H9 (cell line): ENCODE data around the gene OPRD1. TPM values are rescaled to one million over a fixed set of nuclear protein-coding genes. Genes with fewer than 3 reads are reported as not detected.

Source experiments
- DNase-seq: peaks from one replicate; pipeline ENCODE4 v3.0.0-alpha.2; 2017
- H2AFZ ChIP-seq: one replicate; pipeline ENCODE4 v1.6.1; 2013; ENCODE audit warnings: mild to moderate bottlenecking, low read length, control low read depth, moderate library complexity
- H2AK5ac ChIP-seq: 2 replicates; pipeline ENCODE4 v1.6.1; 2013; ENCODE audit warnings: low read length, control low read depth, mixed read lengths; ENCODE audit not compliant: insufficient read length
- H2BK120ac ChIP-seq: one replicate; pipeline ENCODE4 v1.6.1; 2013; ENCODE audit warnings: low read depth, mild to moderate bottlenecking, low read length, control low read depth, inconsistent platforms; ENCODE audit not compliant: poor library complexity, severe bottlenecking
- H2BK12ac ChIP-seq: 2 replicates; pipeline ENCODE4 v1.6.1; 2013; ENCODE audit warnings: low read length, control low read depth, mixed read lengths, low read depth; ENCODE audit not compliant: insufficient read length
- H2BK15ac ChIP-seq: 2 replicates; pipeline ENCODE4 v1.6.1; 2013; ENCODE audit warnings: low read depth, low read length, control low read depth
- H2BK20ac ChIP-seq: one replicate; pipeline ENCODE4 v1.6.1; 2013; ENCODE audit warnings: low read depth, mild to moderate bottlenecking, low read length, control low read depth, inconsistent platforms; ENCODE audit not compliant: poor library complexity, severe bottlenecking
- H2BK5ac ChIP-seq: 2 replicates; pipeline ENCODE4 v1.6.1; 2013; ENCODE audit warnings: low read length, control low read depth, mixed read lengths; ENCODE audit not compliant: insufficient read length
- H3K14ac ChIP-seq: 2 replicates; pipeline ENCODE4 v1.6.1; 2013; ENCODE audit warnings: low read length, control low read depth; ENCODE audit not compliant: insufficient read depth
- H3K18ac ChIP-seq: 2 replicates; pipeline ENCODE4 v1.6.1; 2013; ENCODE audit warnings: low read depth, mild to moderate bottlenecking, mixed read lengths, low read length, control low read depth; ENCODE audit not compliant: insufficient read length
- H3K23ac ChIP-seq: 2 replicates; pipeline ENCODE4 v1.6.1; 2013; ENCODE audit warnings: low read length, control low read depth, mixed read lengths, low read depth; ENCODE audit not compliant: insufficient read length
- H3K23me2 ChIP-seq: 2 replicates; pipeline ENCODE4 v1.6.1; 2013; ENCODE audit warnings: low read depth, mild to moderate bottlenecking, mixed read lengths, low read length, control low read depth; ENCODE audit not compliant: insufficient read length, poor library complexity, severe bottlenecking
- H3K27ac ChIP-seq: 2 replicates; pipeline ENCODE4 v1.5.1; 2013; ENCODE audit warnings: low read length, control low read depth, mixed read lengths, low read depth; ENCODE audit not compliant: insufficient read length
- H3K27me3 ChIP-seq: 2 replicates; pipeline ENCODE4 v1.6.1; 2013; ENCODE audit warnings: low read length, control low read depth, inconsistent platforms; ENCODE audit not compliant: insufficient read depth
- H3K4ac ChIP-seq: 2 replicates; pipeline ENCODE4 v1.6.1; 2013; ENCODE audit warnings: low read depth, mild to moderate bottlenecking, control low read depth, inconsistent platforms, low read length, moderate library complexity
- H3K4me1 ChIP-seq: 2 replicates; pipeline ENCODE4 v1.6.1; 2013; ENCODE audit warnings: low read length, control low read depth, inconsistent platforms; ENCODE audit not compliant: insufficient read depth
- H3K4me2 ChIP-seq: 2 replicates; pipeline ENCODE4 v1.6.1; 2013; ENCODE audit warnings: low read length, control low read depth, mixed read lengths; ENCODE audit not compliant: insufficient read length, insufficient read depth
- H3K56ac ChIP-seq: 2 replicates; pipeline ENCODE4 v1.6.1; 2013; ENCODE audit warnings: low read depth, mild to moderate bottlenecking, mixed read lengths, low read length, control low read depth; ENCODE audit not compliant: insufficient read length
- H3K79me1 ChIP-seq: 2 replicates; pipeline ENCODE4 v1.6.1; 2013; ENCODE audit warnings: low read depth, mild to moderate bottlenecking, moderate library complexity, low read length, control low read depth, inconsistent platforms; ENCODE audit not compliant: insufficient read depth, poor library complexity, severe bottlenecking
- H3K79me2 ChIP-seq: 2 replicates; pipeline ENCODE4 v1.6.1; 2013; ENCODE audit warnings: low read length, control low read depth, inconsistent platforms; ENCODE audit not compliant: insufficient read depth
- H3K9ac ChIP-seq: 2 replicates; pipeline ENCODE4 v1.6.1; 2013; ENCODE audit warnings: low read length, control low read depth, mixed read lengths; ENCODE audit not compliant: insufficient read length; ENCODE audit errors: extremely low read depth
- H3K9me3 ChIP-seq: one replicate; pipeline ENCODE4 v1.6.1; 2013; ENCODE audit warnings: low read depth, low read length, inconsistent platforms; ENCODE audit not compliant: control insufficient read depth
- H3T11ph ChIP-seq: one replicate; pipeline ENCODE4 v1.6.1; 2013; ENCODE audit warnings: mild to moderate bottlenecking, low read length, control low read depth, inconsistent platforms
- H4K20me1 ChIP-seq: one replicate; pipeline ENCODE4 v1.6.1; 2013; ENCODE audit not compliant: control insufficient read depth, insufficient read length, insufficient read depth
- H4K5ac ChIP-seq: 2 replicates; pipeline ENCODE4 v1.6.1; 2013; ENCODE audit warnings: low read depth, mild to moderate bottlenecking, mixed read lengths, low read length, control low read depth; ENCODE audit not compliant: insufficient read length
- H4K8ac ChIP-seq: replicated peaks from 2 replicates; pipeline ENCODE4 v1.6.1; 2013; ENCODE audit warnings: low read length, control low read depth, mixed read lengths, low read depth; ENCODE audit not compliant: insufficient read length
- H4K91ac ChIP-seq: 2 replicates; pipeline ENCODE4 v1.6.1; 2013; ENCODE audit warnings: low read depth, mild to moderate bottlenecking, moderate library complexity, mixed read lengths, low read length, control low read depth; ENCODE audit not compliant: insufficient read length
- H3K27ac Mint-ChIP-seq, 3 experiments: 2 replicates in 2 of 3; 3 replicates in 1 of 3; pipeline ENCODE4 v1.8.0; 2020 to 2021; ENCODE audit warnings: mixed read lengths in 3 of 3, mild to moderate bottlenecking in 1 of 3, moderate library complexity in 1 of 3
- H3K27me3 Mint-ChIP-seq: 2 replicates; pipeline ENCODE4 v1.8.0; 2021; ENCODE audit warnings: low read depth, mild to moderate bottlenecking, moderate library complexity, mixed read lengths
- H3K36me3 Mint-ChIP-seq, 3 experiments: 2 replicates in 2 of 3; 3 replicates in 1 of 3; pipeline ENCODE4 v1.8.0; 2020 to 2021; ENCODE audit warnings: low read depth in 3 of 3, mixed read lengths in 3 of 3; ENCODE audit not compliant: insufficient read depth in 1 of 3
- H3K4me1 Mint-ChIP-seq, 2 experiments: 2 replicates each; pipeline ENCODE4 v1.8.0; 2020; ENCODE audit warnings: mixed read lengths in 2 of 2
- H3K4me3 Mint-ChIP-seq, 2 experiments: 2 replicates in 1 of 2; 3 replicates in 1 of 2; pipeline ENCODE4 v1.8.0; 2020 to 2021; ENCODE audit warnings: mild to moderate bottlenecking in 2 of 2, mixed read lengths in 2 of 2, moderate library complexity in 1 of 2
- H3K9me3 Mint-ChIP-seq, 2 experiments: 2 replicates in 1 of 2; 3 replicates in 1 of 2; pipeline ENCODE4 v1.8.0; 2020; ENCODE audit warnings: mild to moderate bottlenecking in 2 of 2, mixed read lengths in 2 of 2, moderate library complexity in 1 of 2
- WGBS: extraction: QIAGEN DNeasy Blood & Tissue Kit; methylation state at CpG from one replicate; pipeline ENCODE4 v1.1.7; 2013; ENCODE audit warnings: missing lambda C conversion rate, low lambda C conversion rate, mixed read lengths; ENCODE audit not compliant: insufficient read length; ENCODE audit errors: extremely low coverage; 5-methylcytosine and 5-hydroxymethylcytosine counted together
- total RNA-seq: library from RNA; stranded (reverse); gene quantifications from 2 replicates; pipeline ENCODE4 v1.2.1, GENCODE V29; 2021
- TF ChIP-seq, protein P1 (sequence below): fragments of 200-600 bp; sonication (generic); conservative IDR thresholded peaks from 3 replicates; pipeline ENCODE4 v1.8.0; 2021; ENCODE audit warnings: antibody characterized with exemption, mild to moderate bottlenecking

Gene OPRD1
- total RNA-seq, 1 experiment from 2014 or later = 1.8 TPM

DNA sequence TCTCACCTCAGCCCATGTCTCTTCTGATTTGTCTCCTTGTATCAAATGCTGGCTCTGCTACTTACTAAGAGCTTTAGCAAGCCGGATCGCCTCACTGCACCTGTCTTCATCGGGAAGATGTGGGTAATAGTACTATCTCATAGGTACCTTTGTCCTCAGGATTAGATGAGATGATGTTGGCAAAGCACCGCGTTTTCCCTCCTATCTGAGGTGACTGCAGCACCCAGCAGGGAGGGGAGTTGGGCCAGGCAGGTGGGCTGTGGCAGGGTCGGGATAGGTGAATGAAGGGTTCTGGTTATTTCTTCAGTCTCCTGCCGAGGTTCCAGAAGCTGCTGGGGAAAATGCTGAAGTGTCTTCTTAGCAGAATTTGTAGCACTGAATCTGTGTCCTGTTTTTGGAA, 5.2 kb downstream of the OPRD1 start:
- H2AK5ac ChIP-seq = no peak overlapping the region
- no peak overlapping the region for H3K4ac ChIP-seq
- H4K8ac ChIP-seq = no peak overlapping the region
- no peak overlapping the region; a peak in 1 of 5 replicates for H3K4me3 Mint-ChIP-seq
- H3K18ac ChIP-seq = no peak overlapping the region
- no peak overlapping the region for H3K56ac ChIP-seq
- no peak overlapping the region for H2BK15ac ChIP-seq
- H3K14ac ChIP-seq = no peak overlapping the region
- no peaks in the 10 kb centered on the region for H3K4me1 ChIP-seq
- no peak overlapping the region for H3K27ac ChIP-seq
- peaks cover 0 to 8% (median 5%) of the 10 kb centered on the region in 3 experiments; a peak in 2 of 7 replicates for H3K36me3 Mint-ChIP-seq
- peaks cover 2 to 10% of the 10 kb centered on the region in 2 experiments; a peak in 3 of 5 replicates for H3K9me3 Mint-ChIP-seq
- no peak overlapping the region for H3K4me2 ChIP-seq
- H3K27ac Mint-ChIP-seq = no peak overlapping the region; a peak in 1 of 7 replicates
- no peak for DNase-seq
- H4K20me1 ChIP-seq = no peaks in the 10 kb centered on the region
- WGBS = no CpG with 5 or more reads among the region's 7 CpGs
- peaks cover 34% of the 10 kb centered on the region for H3K27me3 Mint-ChIP-seq
- H2BK120ac ChIP-seq = no peak overlapping the region
- no peaks in the 10 kb centered on the region for H3K79me2 ChIP-seq
- no peaks in the 10 kb centered on the region for H3K79me1 ChIP-seq
- peaks cover 14 to 27% of the 10 kb centered on the region in 2 experiments for H3K4me1 Mint-ChIP-seq
- no peak overlapping the region for H2AFZ ChIP-seq
- H3K27me3 ChIP-seq = peaks cover 15% of the 10 kb centered on the region
- H4K91ac ChIP-seq = no peak overlapping the region
- H3K9me3 ChIP-seq = no peaks in the 10 kb centered on the region
- H4K5ac ChIP-seq = no peak overlapping the region
- H3K23me2 ChIP-seq = no peaks in the 10 kb centered on the region
- TF ChIP-seq, protein P1, sequence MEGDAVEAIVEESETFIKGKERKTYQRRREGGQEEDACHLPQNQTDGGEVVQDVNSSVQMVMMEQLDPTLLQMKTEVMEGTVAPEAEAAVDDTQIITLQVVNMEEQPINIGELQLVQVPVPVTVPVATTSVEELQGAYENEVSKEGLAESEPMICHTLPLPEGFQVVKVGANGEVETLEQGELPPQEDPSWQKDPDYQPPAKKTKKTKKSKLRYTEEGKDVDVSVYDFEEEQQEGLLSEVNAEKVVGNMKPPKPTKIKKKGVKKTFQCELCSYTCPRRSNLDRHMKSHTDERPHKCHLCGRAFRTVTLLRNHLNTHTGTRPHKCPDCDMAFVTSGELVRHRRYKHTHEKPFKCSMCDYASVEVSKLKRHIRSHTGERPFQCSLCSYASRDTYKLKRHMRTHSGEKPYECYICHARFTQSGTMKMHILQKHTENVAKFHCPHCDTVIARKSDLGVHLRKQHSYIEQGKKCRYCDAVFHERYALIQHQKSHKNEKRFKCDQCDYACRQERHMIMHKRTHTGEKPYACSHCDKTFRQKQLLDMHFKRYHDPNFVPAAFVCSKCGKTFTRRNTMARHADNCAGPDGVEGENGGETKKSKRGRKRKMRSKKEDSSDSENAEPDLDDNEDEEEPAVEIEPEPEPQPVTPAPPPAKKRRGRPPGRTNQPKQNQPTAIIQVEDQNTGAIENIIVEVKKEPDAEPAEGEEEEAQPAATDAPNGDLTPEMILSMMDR = no peak
- H3K9ac ChIP-seq = no peak overlapping the region
- H3T11ph ChIP-seq = no peak overlapping the region
- no peak overlapping the region for H3K23ac ChIP-seq
- H2BK12ac ChIP-seq = no peak overlapping the region
- no peak overlapping the region for H2BK20ac ChIP-seq
- no peak overlapping the region for H2BK5ac ChIP-seq
